GM12878 (cell line): ENCODE results near the gene NME7. TPM values are rescaled to one million over a fixed set of nuclear protein-coding genes. Genes with fewer than 3 reads are reported as not detected.

ENCODE experiments used
- BCL11A ChIP-seq: IDR thresholded peaks from 2 replicates; pipeline ENCODE4 v1.6.1; 2011; ENCODE audit warnings: low read depth, low read length
- BMI1 ChIP-seq: fragments of 450-650 bp; IDR thresholded peaks from 2 replicates; pipeline ENCODE4 v1.6.1; 2016; ENCODE audit warnings: mild to moderate bottlenecking, moderate library complexity, borderline replicate concordance
- CUX1 ChIP-seq: IDR thresholded peaks from 2 replicates; pipeline ENCODE4 v1.6.1; 2012; ENCODE audit warnings: improper control_type of control experiment, low read depth, low read length; ENCODE audit not compliant: insufficient replicate concordance
- DPF2 ChIP-seq: fragments of 450-650 bp; IDR thresholded peaks from 2 replicates; pipeline ENCODE4 v1.6.1; 2017; ENCODE audit warnings: mild to moderate bottlenecking
- ELK1 ChIP-seq: IDR thresholded peaks from 2 replicates; pipeline ENCODE4 v1.6.1; 2012; ENCODE audit warnings: low read depth, low read length, improper control_type of control experiment
- HDAC6 ChIP-seq: fragments of 200-600 bp; sonication (generic); IDR thresholded peaks from one replicate; pipeline ENCODE4 v1.8.0; 2017; ENCODE audit warnings: antibody characterized with exemption; ENCODE audit not compliant: unreplicated experiment
- JUNB ChIP-seq: IDR thresholded peaks from 2 replicates; pipeline ENCODE4 v1.6.1; 2016; ENCODE audit warnings: antibody characterized with exemption, mild to moderate bottlenecking
- PBX3 ChIP-seq: IDR thresholded peaks from 2 replicates; pipeline ENCODE4 v1.6.1; 2011; ENCODE audit warnings: mild to moderate bottlenecking, low read depth, low read length, moderate library complexity; ENCODE audit not compliant: insufficient replicate concordance
- SREBF1 ChIP-seq: IDR thresholded peaks from 2 replicates; pipeline ENCODE4 v1.6.1; 2012; ENCODE audit warnings: mild to moderate bottlenecking, low read length
- SUZ12 ChIP-seq: fragments of 200-600 bp; sonication (generic); IDR thresholded peaks from one replicate; pipeline ENCODE4 v1.6.1; 2018; ENCODE audit warnings: antibody characterized with exemption, mild to moderate bottlenecking; ENCODE audit not compliant: unreplicated experiment
- TCF3 ChIP-seq: IDR thresholded peaks from 2 replicates; pipeline ENCODE4 v1.6.1; 2012; ENCODE audit warnings: low read depth, mild to moderate bottlenecking, low read length, borderline replicate concordance; ENCODE audit not compliant: insufficient read depth
- polyA plus RNA-seq, 11 experiments: library from polyadenylated mRNA; depleted of rRNA in 4 of 11; unstranded in 6 of 11; stranded (reverse) in 5 of 11; fragments of >200 nt; fragmentation: Nextera tagmentation in 4 of 11; fragmentation: Illumina TruSeq in 1 of 11; extraction: Ambion mirVana in 4 of 11; extraction: Trizol in 1 of 11; gene quantifications; 1 replicate in 1 of 11; 2 replicates in 10 of 11; pipeline versions ENCODE4 v1.2.1 to v1.2.3, GENCODE V29; 2011 to 2016; ENCODE audit warnings: inconsistent platforms in 2 of 11, missing spikeins in 2 of 11, low read depth in 1 of 11
- total RNA-seq, 4 experiments: library from RNA; depleted of rRNA in 3 of 4; stranded (reverse); fragments of >200 nt in 3 of 4; fragmentation: Illumina TruSeq in 1 of 4; extraction: Trizol in 1 of 4; gene quantifications; 2 replicates each; pipeline versions ENCODE4 v1.2.1 to v1.2.3, GENCODE V29; 2013 to 2021

Gene NME7
- total and polyA plus RNA-seq, 10 of the 15 experiments (the other 5 are each of a cell fraction or from before 2014, with no cell fraction given): 1.5 to 15.6 (median 7.2) TPM

- TF ChIP-seq TCF3 (no peak), JUNB (no peak), ELK1 (peak; percentile 96), BMI1 (peak; percentile 37; the same call in 1 of the 2 replicates), DPF2 (no peak), HDAC6 (no peak), BCL11A (no peak), SREBF1 (no peak), SUZ12 (no peak), PBX3 (no peak), CUX1 (no peak)
Observed at GRCh38 chr1:169309178-169310166, 58.1 kb downstream of the NME7 start (continued).
